PFSK-1 (cell line): ENCODE results near the gene CYTH1.
A peak's percentile ranks its signal among the peaks of the same experiment; 100 is the strongest.

Experiments used
- FOXP2 ChIP-seq: optimal IDR thresholded peaks from 2 replicates; pipeline ENCODE3; 2011; ENCODE audit warnings: borderline replicate concordance, control low read depth, inconsistent platforms; ENCODE audit not compliant: insufficient read depth; ENCODE audit errors: extremely low read length, extremely low read depth
- POLR2AphosphoS5 ChIP-seq: IDR thresholded peaks from 2 replicates; pipeline ENCODE4 v1.6.1; 2012; ENCODE audit warnings: low read depth, mild to moderate bottlenecking, control low read depth, low read length, moderate library complexity
- SIN3A ChIP-seq: IDR thresholded peaks from 2 replicates; pipeline ENCODE4 v1.6.1; 2012; ENCODE audit warnings: mild to moderate bottlenecking, low read length, moderate library complexity, borderline replicate concordance; ENCODE audit not compliant: insufficient read depth
- TAF1 ChIP-seq: IDR thresholded peaks from 2 replicates; pipeline ENCODE4 v1.6.1; 2012; ENCODE audit warnings: low read length, control low read depth, borderline replicate concordance; ENCODE audit not compliant: insufficient read depth
- TF ChIP-seq, protein P1 (sequence below), 2 experiments: IDR thresholded peaks; 2 replicates each; pipeline versions ENCODE4 v1.6.1 to v1.8.0; 2011 to 2012; ENCODE audit warnings: low read depth in 2 of 2, low read length in 2 of 2, control low read depth in 1 of 2, inconsistent platforms in 1 of 2, mild to moderate bottlenecking in 1 of 2, moderate library complexity in 1 of 2; ENCODE audit not compliant: insufficient read depth in 1 of 2

The CYTH1 gene

DNA sequence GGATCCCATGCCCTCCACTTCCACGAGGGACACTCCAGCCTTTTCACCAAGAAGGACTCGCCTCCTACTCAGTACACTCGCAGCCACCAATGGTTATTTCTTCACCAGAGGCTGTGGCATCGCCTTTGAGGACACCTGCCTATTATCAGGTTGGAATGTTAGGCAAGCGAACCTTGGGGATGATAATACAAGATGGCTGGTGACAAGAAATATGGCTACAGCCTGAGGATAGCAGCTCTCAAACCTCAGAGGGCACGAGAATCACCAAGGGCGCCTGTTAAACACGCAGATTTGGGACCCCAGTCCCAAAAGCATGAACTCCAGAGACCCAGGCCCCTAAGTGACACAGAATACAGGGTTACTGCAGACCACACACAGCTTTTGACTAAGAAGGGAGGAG lies 58.1 kb downstream of the CYTH1 start:
- TF ChIP-seq SIN3A (no peak), POLR2AphosphoS5 (no peak)
- TF ChIP-seq, protein P1, sequence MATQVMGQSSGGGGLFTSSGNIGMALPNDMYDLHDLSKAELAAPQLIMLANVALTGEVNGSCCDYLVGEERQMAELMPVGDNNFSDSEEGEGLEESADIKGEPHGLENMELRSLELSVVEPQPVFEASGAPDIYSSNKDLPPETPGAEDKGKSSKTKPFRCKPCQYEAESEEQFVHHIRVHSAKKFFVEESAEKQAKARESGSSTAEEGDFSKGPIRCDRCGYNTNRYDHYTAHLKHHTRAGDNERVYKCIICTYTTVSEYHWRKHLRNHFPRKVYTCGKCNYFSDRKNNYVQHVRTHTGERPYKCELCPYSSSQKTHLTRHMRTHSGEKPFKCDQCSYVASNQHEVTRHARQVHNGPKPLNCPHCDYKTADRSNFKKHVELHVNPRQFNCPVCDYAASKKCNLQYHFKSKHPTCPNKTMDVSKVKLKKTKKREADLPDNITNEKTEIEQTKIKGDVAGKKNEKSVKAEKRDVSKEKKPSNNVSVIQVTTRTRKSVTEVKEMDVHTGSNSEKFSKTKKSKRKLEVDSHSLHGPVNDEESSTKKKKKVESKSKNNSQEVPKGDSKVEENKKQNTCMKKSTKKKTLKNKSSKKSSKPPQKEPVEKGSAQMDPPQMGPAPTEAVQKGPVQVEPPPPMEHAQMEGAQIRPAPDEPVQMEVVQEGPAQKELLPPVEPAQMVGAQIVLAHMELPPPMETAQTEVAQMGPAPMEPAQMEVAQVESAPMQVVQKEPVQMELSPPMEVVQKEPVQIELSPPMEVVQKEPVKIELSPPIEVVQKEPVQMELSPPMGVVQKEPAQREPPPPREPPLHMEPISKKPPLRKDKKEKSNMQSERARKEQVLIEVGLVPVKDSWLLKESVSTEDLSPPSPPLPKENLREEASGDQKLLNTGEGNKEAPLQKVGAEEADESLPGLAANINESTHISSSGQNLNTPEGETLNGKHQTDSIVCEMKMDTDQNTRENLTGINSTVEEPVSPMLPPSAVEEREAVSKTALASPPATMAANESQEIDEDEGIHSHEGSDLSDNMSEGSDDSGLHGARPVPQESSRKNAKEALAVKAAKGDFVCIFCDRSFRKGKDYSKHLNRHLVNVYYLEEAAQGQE (IDR thresholded peaks at IDR 0.05; ENCODE audit: insufficient read depth in 1 of 2, low read depth in 2 of 2, low read length in 2 of 2), result no peak

DNA sequence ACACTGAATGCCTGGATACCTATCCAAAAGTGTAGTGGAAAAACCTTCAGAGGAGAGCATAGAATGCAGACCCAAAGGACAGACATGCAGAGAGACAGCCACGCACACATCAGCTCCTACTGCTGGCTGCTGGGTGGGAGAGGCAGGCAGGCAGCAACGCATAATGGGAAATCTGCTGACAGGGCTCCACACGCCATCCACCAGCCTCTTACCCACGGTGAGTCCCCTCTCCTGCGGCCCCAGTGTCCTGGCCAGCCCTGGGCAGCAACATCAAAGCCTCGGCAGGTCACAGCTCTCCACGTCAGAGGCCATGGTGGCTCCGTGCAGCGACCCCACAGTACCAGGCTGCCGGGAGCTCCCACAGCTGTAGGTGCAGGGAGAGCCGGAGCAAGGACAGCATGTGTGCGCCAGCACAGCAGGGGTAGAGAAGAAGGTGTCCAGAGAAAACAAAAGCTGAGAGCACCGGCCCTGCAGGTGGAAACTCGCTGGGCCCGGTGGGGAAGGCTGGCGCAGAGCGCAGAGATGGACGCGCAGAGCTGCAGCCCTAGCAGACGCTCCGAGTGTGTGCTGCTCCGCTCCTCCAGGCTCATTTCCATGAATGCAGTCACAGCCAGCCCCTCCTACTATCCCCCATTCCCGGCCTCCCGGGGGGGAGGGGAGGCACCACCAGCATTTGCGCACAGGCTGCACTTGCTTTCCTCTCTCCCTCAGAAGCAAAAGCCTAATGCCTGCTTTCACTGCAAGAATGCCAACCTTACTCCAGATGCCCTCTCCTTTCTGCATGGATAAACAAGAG lies 58.9 kb downstream of the CYTH1 start:
- TF ChIP-seq FOXP2, result no peak
- TF ChIP-seq POLR2AphosphoS5, result 0 out of 2 replicates have a peak, but pooled peaks have one; percentile 26

DNA sequence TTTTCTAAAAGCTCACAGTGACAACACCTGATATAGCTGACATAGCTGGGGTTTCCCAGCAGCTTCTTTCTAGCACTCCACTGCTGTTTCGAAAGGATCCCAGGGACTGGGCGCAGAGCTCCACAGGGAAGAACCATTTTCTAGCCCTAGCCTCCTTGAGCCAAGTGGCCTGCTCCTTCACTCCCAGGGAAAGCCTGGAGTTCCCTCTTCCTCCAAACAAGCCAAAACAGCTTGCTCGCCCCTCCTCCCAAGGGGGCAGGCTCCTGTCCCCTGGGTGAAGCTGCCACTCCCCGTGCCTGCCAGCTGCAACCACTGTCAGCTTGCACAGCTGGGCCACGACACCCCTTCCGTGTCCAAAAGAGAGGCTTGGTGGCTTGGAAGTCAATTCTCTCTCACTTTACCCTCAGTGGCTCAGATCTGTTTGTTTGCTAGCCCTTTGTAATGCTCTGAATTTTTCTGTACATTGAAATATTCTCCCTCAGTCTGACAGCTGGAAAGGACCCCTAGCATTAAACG lies 59.8 kb downstream of the CYTH1 start:
- TF ChIP-seq, protein P1 (IDR thresholded peaks at IDR 0.05; ENCODE audit: insufficient read depth in 1 of 2, low read depth in 2 of 2, low read length in 2 of 2), result no peak
- no peak for TF ChIP-seq FOXP2
- TF ChIP-seq POLR2AphosphoS5, result no peak
- no peak for TF ChIP-seq TAF1
- TF ChIP-seq SIN3A, result no peak

DNA sequence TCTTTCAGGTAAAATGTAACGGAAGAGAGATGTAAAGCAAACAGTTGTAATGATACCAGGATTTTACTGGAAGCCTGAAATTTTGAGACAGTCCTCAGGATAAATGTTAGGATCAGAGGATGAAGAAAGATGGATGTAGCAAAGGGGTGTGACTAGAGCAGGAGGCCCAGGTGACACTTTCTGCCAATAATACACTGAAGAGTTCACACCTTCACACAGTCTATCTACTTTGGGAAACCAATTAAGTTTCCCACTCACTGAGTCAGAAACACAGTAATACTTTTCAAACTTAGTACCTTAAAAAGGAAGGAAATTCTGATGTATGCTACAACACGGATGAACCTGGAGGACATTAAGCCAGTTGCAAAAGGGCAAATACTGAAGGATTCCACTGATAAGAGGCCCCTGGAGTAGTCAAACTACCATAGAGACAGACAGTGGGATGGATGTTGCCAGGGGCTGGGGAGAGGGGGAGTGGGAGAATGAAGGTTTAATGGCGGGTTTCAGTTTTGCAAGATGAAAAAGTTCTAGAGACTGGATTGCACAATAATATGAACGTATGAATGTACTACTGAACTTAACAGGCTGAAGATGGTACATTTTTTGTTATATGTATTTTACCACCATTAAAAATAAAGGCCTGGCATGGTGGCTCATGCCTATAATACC lies 62.3 kb downstream of the CYTH1 start:
- TF ChIP-seq, protein P1 (IDR thresholded peaks at IDR 0.05; ENCODE audit: insufficient read depth in 1 of 2, low read depth in 2 of 2, low read length in 2 of 2), result no peak
- TF ChIP-seq FOXP2 (no peak), POLR2AphosphoS5 (no peak), SIN3A (no peak), TAF1 (no peak)

DNA sequence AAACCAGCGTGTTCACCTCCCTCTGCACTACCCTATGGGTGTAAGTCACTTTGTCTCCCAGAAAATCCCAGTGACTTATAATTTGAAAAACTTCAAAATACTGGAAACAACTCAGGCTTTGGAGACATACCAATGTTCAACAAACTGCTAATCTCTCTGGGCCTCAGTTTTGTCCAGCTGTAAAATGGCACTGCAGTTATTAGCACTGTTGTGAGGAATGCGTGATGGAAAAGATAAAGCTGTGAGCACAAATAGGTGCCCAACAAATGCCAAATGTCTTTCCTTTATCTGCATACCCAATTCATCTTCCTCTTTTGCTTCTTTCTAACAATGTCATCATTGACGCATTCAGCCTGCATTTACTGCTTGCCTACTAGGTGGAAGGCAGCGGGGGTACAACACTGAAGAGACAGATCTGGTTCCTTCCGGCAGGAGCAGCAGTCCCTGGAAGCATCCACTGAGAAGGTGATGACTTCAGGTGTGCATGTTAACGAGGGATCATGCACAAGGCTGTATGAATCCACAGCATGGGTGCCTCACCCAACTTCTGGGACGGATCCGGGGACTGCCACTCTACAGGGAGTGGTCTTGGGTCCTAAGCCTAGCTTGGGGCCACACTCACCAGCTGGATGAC lies 63.4 kb downstream of the CYTH1 start:
- TF ChIP-seq, protein P1 (IDR thresholded peaks at IDR 0.05; ENCODE audit: insufficient read depth in 1 of 2, low read depth in 2 of 2, low read length in 2 of 2), result no peak
- no peak for TF ChIP-seq POLR2AphosphoS5
